T-helper 2 cell treated with Interferon-gamma antibody and Interleukin-4, amounts not matched to agents 100 ng/mL and 5 ng/mL, for 36 hours (primary cell): ENCODE measurements around the gene CDON. TPM values are rescaled to one million over a fixed set of nuclear protein-coding genes. Genes with fewer than 3 reads are reported as not detected.
"Not testable (repeated sequence)": the region's sequence is repeated elsewhere in the genome, so short reads cannot be mapped to it uniquely, and the experiment has no call there.

Experiments
- intact Hi-C: fragments of 100-400 bp; cut with micrococcal nuclease; formaldehyde crosslinking; loops from one replicate; pipeline ENCODE4 v1.15.1; 2023
- total RNA-seq: library from RNA; stranded (reverse); gene quantifications from 2 replicates; pipeline ENCODE4 v1.2.3, GENCODE V29; 2022

Gene CDON
- total RNA-seq, 1 donor from 2014 or later = 4.5 TPM

GRCh38 chr11:125929445-125930075 is 133.1 kb downstream of the CDON start:
- intact Hi-C loops = no loop called here

GRCh38 chr11:125926682-125927081 is 136.0 kb downstream of the CDON start:
- intact Hi-C loops = no loop called here

- intact Hi-C loops = no loop called here
Observed at GRCh38 chr11:125925804-125926203, 136.9 kb downstream of the CDON start.

- intact Hi-C loops = no loop called here
Observed at GRCh38 chr11:125925247-125925740, 137.4 kb downstream of the CDON start.

- intact Hi-C loops = no loop called here
Observed at GRCh38 chr11:125924384-125925007, 138.2 kb downstream of the CDON start.

GRCh38 chr11:125923633-125924032 is 139.0 kb downstream of the CDON start:
- intact Hi-C loops = loop anchor here (1.0 kb wide), 1 partner anchor 271 kb away; no protein-coding TSS in a partner anchor

- intact Hi-C loops = loop anchor here (1.0 kb wide), 1 partner anchor 271 kb away; no protein-coding TSS in a partner anchor
Observed at GRCh38 chr11:125923012-125923579, 139.6 kb downstream of the CDON start.

GRCh38 chr11:125922156-125922555 is 140.5 kb downstream of the CDON start:
- intact Hi-C loops = no loop called here

- intact Hi-C loops = no loop called here
Observed at GRCh38 chr11:125921042-125921441, 141.6 kb downstream of the CDON start.

GRCh38 chr11:125918140-125918840 is 144.4 kb downstream of the CDON start:
- intact Hi-C loops = no loop called here

GRCh38 chr11:125916683-125917347 is 145.9 kb downstream of the CDON start:
- intact Hi-C loops = no loop called here

GRCh38 chr11:125914601-125915000 is 148.1 kb downstream of the CDON start:
- intact Hi-C loops = not testable (repeated sequence)

- intact Hi-C loops = no loop called here
Observed at GRCh38 chr11:125910226-125910849, 152.3 kb downstream of the CDON start.

Other genes with a start within 250 kb of the CDON start
- not detected in 2 replicates for gene PATE4, start 229.6 kb downstream of the CDON start, total RNA-seq
- 15.6 and 16.8 TPM in 2 replicates for gene HYLS1, start 175.2 kb downstream of the CDON start, total RNA-seq
- gene PUS3, start 159.7 kb downstream of the CDON start, total RNA-seq = 11.5 and 12.1 TPM in 2 replicates
- 0.09 TPM in 1 of 2 replicates, not detected in the other for gene DDX25, start 158.4 kb downstream of the CDON start, total RNA-seq
- not detected in 2 replicates for gene VSIG10L2, start 116.8 kb downstream of the CDON start, total RNA-seq
- 34.9 and 36.3 TPM in 2 replicates for gene RPUSD4, start 148.8 kb upstream of the CDON start, total RNA-seq
- gene FAM118B, start 148.9 kb upstream of the CDON start, total RNA-seq = 11.8 and 12.1 TPM in 2 replicates
- 150 and 157 TPM in 2 replicates for gene SRPRA, start 206.0 kb upstream of the CDON start, total RNA-seq
- 43.1 and 48.2 TPM in 2 replicates for gene FOXRED1, start 206.3 kb upstream of the CDON start, total RNA-seq
- gene TIRAP, start 220.2 kb upstream of the CDON start, total RNA-seq = 14.8 and 17.6 TPM in 2 replicates
- gene DCPS, start 241.2 kb upstream of the CDON start, total RNA-seq = 38.8 and 43.9 TPM in 2 replicates